ENCODE data around the gene UBE2D2.

DNA sequence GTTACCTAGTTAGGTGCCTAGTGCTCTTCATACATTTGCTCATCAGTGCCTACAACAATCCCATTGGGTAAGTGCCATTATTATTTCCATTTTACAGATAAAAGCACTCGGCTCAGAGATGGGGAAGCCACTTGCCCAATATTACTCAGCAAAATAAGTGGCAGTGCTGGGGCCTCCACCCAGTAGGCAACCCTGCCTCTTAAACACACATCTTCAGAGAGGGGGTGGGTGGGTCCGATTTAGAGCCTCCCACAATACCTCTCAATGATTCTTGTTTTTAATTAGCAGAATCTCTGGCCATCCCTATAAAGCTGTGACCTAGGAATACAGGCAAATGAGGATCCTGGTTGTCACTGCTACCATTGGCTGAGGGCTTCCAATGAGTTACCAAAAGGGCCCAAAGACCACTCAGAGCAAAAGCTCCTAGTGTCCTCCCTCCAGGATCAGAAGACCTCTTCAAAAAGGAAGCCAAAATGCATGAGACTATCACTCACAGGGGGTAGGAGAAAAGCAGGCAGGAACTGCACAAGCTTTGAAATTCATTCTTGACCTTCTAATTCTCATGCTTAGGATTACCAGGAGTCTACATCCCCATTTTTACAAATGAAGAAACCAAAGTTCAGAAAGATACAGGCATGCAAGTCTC is 36.1 kb upstream of the UBE2D2 start:
- no peak for TF ChIP-seq CTCF (IDR thresholded peaks at IDR 0.05)
- TF ChIP-seq POLR2A (IDR thresholded peaks at IDR 0.05), result no peak
